Liver (tissue), 3 donors: ENCODE data around the gene BST1.

Experiments used
- ATF3 ChIP-seq: IDR thresholded peaks from 2 replicates; pipeline ENCODE4 v1.6.1; 2016; ENCODE audit warnings: antibody characterized with exemption
- EGR1 ChIP-seq, 2 donors: IDR thresholded peaks; 2 replicates each; pipeline ENCODE4 v1.6.1; 2016 to 2018; ENCODE audit warnings: antibody characterized with exemption in 2 of 2, low read depth in 2 of 2
- GABPA ChIP-seq, 2 donors: IDR thresholded peaks in 1 of 2; conservative IDR thresholded peaks in 1 of 2; 2 replicates each; pipeline ENCODE4 v1.6.1; 2016; ENCODE audit warnings: antibody characterized with exemption in 2 of 2, mild to moderate bottlenecking in 1 of 2, moderate library complexity in 1 of 2
- MAX ChIP-seq: IDR thresholded peaks from 2 replicates; pipeline ENCODE4 v1.6.1; 2016; ENCODE audit warnings: antibody characterized with exemption
- RAD21 ChIP-seq, 2 donors: IDR thresholded peaks; 2 replicates each; pipeline ENCODE4 v1.6.1; 2016; ENCODE audit warnings: antibody characterized with exemption in 2 of 2, mild to moderate bottlenecking in 2 of 2
- REST ChIP-seq: IDR thresholded peaks from 2 replicates; pipeline ENCODE4 v1.6.1; 2016; ENCODE audit warnings: antibody characterized with exemption, mild to moderate bottlenecking
- SP1 ChIP-seq: IDR thresholded peaks from 2 replicates; pipeline ENCODE4 v1.6.1; 2018; ENCODE audit warnings: antibody characterized with exemption, mild to moderate bottlenecking
- TAF1 ChIP-seq: conservative IDR thresholded peaks from 2 replicates; pipeline ENCODE4 v1.6.1; 2016; ENCODE audit warnings: antibody characterized with exemption, mild to moderate bottlenecking
- TF ChIP-seq, protein P1 (sequence below): fragments of 150-350 bp; IDR thresholded peaks from 2 replicates; pipeline ENCODE4 v1.5.1; 2017; ENCODE audit warnings: improper control_type of control experiment, low read depth, low read length; ENCODE audit not compliant: missing input control
- donor health status: healthy.
- donor health status: healthy.

DNA sequence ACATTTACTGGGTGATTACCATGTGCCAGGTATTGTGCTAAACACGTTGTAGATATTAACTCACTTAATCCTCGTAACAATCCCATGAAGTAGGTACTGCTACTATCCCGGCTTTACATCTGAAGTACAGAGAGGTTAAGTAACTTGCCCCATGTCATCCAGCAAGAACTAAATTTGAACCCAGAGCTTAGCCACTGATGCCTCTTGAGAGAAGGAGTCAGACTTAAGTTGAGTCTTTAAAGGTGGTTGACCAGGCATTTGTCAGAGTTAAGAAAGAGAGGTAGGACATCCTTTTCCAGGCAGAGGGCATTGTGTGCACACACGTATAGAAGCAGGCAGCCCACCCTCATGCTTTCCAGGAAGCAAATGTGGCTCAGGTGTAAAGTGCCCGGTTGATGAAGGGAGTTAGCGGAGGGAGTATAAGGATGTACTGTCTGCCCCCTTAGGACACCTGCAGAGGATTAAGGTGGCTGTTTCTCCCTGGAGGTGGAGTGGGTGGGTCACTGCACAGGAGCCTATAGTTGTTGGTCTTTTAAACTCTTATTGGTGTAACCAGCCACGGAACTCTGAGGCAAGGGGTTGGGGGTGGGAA, 74.9 kb downstream of the BST1 start:
- TF ChIP-seq, protein P1, sequence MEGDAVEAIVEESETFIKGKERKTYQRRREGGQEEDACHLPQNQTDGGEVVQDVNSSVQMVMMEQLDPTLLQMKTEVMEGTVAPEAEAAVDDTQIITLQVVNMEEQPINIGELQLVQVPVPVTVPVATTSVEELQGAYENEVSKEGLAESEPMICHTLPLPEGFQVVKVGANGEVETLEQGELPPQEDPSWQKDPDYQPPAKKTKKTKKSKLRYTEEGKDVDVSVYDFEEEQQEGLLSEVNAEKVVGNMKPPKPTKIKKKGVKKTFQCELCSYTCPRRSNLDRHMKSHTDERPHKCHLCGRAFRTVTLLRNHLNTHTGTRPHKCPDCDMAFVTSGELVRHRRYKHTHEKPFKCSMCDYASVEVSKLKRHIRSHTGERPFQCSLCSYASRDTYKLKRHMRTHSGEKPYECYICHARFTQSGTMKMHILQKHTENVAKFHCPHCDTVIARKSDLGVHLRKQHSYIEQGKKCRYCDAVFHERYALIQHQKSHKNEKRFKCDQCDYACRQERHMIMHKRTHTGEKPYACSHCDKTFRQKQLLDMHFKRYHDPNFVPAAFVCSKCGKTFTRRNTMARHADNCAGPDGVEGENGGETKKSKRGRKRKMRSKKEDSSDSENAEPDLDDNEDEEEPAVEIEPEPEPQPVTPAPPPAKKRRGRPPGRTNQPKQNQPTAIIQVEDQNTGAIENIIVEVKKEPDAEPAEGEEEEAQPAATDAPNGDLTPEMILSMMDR, result no peak
- no peak for TF ChIP-seq RAD21 (IDR thresholded peaks at IDR 0.05)
- no peak for TF ChIP-seq MAX
- no peak for TF ChIP-seq GABPA (IDR thresholded peaks at IDR 0.05 in 1 of 2, conservative IDR thresholded peaks at IDR 0.05 in 1 of 2)
- no peak for TF ChIP-seq EGR1 (IDR thresholded peaks at IDR 0.05; ENCODE audit: low read depth in 2 of 2)
- no peak for TF ChIP-seq TAF1
- no peak for TF ChIP-seq ATF3
- TF ChIP-seq SP1, result no peak
- TF ChIP-seq REST, result no peak
